Kidney tubule cell (primary cell): Measurements from ENCODE around the gene ZNF787.
A peak's percentile ranks its signal among the peaks of the same experiment; 100 is the strongest.
"Not testable (repeated sequence)": the region's sequence is repeated elsewhere in the genome, so short reads cannot be mapped to it uniquely, and the experiment has no call there.

Experiments used
- DNase-seq: peaks from one replicate; pipeline ENCODE4 v3.0.0-alpha.2; 2018; ENCODE audit warnings: low spot score

Gene ZNF787

GRCh38 chr19:56120002-56120370 lies 1.1 kb downstream of the ZNF787 start:
- no peak for DNase-seq

DNA sequence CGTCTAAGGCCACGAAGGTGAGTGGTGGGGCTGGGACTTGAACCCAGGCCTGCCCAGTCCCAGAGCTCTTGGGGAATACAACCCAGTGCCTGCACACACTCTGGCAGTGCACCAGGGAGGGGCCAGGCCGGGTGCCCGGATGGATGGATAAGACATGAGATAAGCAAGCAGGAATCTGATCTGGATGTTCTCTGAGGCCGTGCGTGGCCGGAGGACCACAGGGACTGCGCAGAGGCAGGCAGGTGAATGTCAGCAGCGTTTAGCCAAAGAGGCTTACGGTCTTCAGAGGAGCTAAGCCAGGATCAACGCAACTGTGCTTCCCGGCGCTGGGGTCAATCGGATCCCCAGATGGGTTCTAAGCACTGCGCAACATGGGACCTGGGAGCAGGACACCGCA lies 1.5 kb downstream of the ZNF787 start:
- peak; percentile 77 for DNase-seq

DNA sequence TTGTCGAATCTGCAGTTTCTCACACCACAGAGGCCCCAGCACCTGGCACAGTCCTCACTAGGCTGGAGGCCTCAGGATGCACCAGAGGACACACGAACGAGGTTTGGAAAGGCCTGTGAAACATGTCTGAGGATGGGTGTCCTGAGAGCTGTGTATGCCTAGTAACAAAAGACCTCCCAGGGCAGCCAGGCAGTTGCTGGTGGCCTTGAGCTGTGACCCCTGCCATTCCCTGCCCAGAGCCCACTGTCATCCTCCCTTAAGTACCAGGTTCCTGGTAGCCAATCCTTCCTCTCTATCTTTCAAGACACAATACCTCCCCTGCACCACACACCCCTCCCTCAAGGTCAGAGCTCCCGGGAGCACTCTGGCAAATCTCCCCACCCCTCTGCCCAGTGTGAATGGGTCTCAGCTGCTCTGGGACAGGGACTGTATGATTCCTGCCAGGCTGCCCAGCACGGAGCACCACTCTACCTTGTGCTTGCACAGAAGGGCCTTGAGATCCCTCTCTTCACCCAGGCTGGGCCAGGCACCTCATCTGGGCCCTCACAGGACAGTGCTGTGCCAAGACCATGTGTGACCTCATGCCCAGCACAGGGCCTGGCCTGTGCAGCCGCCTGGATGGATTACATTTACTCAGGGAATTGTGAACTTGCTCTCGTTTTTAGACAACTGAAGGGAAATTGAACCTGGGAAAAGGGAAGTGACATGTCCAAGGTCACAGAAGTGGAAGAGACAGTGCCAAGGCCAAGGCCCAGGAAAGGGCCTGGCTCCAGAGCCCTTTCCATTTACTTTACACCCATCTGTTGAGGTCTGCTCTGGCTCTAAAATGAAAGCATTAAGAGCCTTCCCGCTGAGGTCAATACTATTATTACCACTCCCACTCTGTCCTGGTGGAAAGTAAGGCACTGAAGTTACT lies 2.2 kb downstream of the ZNF787 start:
- no peak for DNase-seq

DNA sequence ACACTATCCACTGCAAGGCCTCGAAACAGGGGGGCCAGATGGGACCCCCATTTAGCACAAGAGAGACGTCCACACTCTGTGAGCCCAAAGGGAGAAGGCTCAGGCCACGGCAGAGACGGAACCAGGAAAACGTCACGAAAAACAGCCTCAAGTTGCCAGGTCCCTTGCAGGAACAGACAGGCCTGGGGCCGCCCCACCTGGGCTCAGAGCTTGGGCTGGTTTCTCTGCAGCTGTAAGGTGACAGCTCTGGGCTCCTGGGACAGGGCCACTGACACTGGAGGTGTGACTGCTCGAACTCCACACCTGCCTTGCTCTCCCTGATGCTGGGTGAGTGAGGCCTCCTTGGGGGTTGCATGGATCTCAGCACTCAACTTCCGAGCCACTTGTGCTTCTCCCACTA lies 3.2 kb downstream of the ZNF787 start:
- no peak for DNase-seq

- no peak for DNase-seq
Measured at GRCh38 chr19:56117376-56117884, 3.7 kb downstream of the ZNF787 start.

- no peak for DNase-seq
Measured at GRCh38 chr19:56116606-56117005, 4.5 kb downstream of the ZNF787 start.

- DNase-seq: no peak
Measured at GRCh38 chr19:56115490-56115889, 5.6 kb downstream of the ZNF787 start.

DNA sequence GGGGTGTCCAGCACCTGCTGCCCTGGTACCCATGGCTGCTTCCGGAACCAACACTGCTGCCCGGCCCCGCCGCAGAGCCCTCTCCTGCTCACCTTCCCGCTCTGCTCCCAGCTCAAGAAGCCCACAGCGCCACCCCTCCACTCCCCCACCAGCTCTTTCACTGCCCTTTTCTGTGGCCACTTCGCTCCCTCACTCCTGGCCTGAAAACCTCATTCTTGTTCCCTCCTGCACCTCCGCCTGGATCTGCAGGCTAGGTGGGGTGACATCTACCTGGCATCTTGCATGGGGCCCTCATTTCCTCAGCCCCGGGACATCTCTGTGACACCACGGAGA lies 6.4 kb downstream of the ZNF787 start:
- DNase-seq: no peak

DNA sequence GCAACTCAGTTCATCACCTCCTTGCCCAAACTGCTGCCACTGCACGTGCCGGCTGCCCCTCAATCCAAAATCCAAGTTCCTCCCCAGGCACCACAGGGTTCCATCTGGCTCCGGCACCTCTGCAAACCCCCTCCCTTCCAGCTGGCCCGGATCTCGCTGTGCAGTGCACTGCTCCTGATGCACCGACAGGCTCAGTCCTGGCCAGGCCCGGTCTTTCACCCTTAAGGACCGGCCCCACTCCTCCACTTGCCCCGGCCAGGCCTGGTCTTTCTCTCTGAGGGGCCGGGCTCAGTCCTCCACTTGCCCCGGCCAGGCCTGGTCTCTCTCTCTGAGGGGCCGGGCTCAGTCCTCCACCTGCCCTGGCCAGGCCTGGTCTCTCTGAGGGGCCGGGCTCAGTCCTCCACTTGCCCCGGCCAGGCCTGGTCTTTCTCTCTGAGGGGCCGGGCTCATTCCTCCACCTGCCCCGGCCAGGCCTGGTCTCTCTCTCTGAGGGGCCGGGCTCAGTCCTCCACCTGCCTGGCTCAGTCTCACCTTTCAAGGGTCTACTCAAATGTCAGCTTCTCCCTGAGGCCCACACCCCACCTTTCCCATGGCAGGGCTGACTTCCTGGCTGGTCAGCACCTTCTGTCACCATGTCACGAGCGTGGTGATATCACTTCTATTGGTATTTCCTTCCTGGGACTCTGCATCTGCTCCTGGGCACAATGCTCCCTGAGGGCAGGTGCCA lies 6.9 kb downstream of the ZNF787 start:
- DNase-seq: peak; percentile 29

GRCh38 chr19:56113074-56113632 lies 7.9 kb downstream of the ZNF787 start:
- no peak for DNase-seq

DNA sequence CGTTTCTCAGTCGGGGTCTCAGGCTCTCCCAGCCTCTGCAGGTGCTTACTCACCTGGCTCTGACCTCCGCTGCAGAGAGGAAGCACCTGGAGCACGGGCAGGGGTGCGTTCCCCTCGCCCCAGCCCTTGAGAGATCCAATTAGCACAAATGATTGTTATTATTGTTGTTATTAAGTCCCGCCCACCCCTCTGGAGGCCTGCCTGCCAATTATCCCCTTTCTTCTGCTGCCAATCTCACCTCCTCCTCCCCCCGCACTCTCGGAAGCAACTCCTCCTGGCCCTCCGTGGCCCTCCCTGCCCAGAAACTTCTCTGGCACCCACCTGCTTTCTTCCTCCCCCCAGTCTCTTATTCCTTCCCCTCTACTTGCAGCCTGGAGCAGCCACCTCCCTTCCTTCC lies 8.8 kb downstream of the ZNF787 start:
- no peak for DNase-seq

DNA sequence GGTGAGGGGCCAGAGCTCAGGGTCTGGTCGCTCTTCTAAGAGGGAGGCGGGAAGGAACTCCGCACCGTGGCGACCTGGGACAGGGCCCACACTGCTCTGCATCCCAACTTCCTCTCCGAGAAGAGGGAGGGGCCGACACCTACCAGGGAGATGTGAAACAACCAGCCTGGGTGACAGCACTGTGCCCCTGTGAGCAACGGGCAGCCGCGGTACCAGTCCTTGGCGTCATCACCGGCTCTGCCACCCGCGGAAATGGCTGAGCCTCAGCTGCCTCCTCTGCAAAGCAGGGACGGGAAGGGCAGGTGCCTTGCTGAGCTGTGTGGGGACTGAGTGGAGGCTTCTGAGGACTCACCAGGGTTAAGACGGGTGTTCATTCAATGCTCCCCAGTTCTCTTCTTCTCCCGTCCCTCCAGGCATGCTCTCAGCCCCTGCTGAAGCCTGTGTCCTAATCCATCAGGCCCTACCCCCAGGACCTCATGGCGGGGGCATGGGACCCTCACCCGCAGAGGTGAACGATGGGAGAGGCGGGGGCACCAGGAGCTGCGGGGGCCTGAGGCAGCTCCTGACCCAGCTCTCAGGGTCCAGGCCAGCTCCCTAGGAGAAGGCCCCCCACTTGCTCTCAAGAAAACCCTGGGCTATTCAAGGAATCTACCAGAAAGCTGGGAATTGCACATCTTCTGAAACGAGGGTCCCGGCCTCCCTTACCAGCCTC lies 9.3 kb downstream of the ZNF787 start:
- peak; percentile 73 for DNase-seq

- peak; percentile 84 for DNase-seq
Measured at GRCh38 chr19:56110515-56111448, 10.3 kb downstream of the ZNF787 start.

- DNase-seq: no peak
Measured at GRCh38 chr19:56109226-56109625, 11.9 kb downstream of the ZNF787 start.

GRCh38 chr19:56108447-56109195 lies 12.5 kb downstream of the ZNF787 start:
- DNase-seq: no peak

DNA sequence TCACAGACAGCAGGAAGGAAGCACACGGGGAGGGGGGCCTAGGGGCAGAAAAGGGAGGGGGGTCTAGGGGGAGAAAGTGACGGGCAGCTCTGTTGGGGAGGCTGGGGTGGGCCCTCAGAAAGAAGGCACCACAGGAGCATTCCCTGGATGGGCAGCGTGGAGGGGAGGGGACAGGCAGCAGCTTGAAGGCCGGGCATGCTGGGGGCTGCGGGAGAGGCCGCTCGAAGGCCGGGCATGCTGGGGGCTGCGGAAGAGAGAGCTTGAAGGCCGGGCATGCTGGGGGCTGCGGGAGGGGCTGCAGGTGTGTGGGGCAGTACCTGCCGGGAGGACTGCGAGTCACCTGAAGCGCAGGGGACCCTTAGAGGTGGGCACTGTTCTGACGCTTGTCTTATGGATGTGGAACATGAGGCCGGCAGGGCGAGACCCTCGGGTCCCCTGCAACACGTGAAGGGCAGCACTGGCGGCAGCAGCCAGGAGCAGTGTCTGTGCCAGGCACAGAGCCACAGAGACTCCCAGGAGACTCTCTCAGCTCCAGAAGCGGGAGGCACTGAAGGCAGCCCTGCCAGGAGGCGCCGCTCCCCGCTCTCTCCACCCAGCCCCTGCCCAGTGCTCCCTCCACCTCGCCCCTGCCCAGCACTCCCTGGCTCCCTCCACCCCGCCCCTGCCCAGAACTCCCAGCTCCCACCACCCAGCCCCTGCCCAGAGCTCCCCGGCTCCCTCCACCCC lies 13.3 kb downstream of the ZNF787 start:
- DNase-seq: no peak

DNA sequence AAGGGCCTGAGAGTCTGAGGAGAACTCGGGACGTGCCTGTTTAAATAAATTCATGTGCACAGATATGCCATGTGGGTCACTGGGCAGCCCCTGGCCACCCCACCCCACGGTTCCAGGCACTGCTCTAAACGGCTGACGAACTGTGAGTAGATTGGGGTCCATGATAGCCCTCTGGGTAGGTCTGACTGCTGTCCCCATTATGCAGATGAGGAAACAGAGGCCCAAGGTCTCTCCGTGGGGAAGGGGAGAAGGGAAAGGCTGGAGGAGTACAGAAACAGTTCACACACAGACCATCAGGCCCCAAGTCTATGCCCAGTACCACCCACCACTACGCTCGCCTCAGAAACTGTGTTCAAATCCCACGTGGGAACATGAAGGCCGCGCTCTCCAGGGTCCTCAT lies 14.1 kb downstream of the ZNF787 start:
- no peak for DNase-seq

DNA sequence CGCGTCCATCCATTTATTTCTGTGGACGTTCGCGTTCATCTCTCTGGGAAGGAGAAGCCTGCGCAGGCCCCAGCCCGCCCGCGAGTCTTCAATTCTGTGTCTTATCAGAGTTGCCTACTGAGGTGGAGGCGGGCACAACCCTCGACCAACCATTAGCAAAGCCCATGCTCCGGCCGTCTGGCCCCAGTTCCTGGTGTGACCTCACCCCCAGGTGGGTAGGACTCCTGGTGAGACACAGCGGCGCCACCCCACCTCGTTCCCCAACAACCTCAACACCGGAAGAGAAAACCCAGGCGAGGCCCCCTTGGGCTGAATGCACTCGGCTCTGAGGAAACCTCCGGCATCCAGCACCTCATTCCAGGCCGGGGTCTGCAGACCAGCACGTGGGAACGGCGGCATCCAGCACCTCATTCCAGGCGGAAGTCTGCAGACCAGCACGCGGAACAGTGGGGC lies 14.7 kb downstream of the ZNF787 start:
- DNase-seq: no peak

DNA sequence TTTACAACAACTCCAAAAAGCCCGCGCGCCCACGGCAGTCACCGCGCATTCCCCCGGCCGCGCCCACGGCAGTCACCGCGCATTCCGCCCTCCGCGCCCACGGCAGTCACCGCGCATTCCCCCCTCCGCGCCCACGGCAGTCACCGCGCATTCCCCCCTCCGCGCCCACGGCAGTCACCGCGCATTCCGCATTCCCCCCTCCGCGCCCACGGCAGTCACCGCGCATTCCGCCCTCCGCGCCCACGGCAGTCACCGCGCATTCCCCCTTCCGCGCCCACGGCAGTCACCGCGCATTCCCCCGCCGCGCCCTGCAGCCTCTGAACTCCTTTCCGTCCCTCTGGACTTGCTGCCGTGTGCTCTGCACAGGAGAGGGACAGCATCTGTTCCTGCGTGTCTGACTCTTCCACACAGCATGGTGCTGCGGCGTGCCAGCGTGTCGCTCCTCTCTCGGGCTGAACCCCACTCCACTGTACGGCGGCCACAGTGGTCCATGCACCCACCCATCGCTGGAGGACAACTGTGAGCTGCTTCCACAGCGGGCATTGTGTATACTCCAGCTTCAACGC lies 15.2 kb downstream of the ZNF787 start:
- not testable (repeated sequence) for DNase-seq
